ENCODE data around the gene HPS4.
A peak's percentile ranks its signal among the peaks of the same experiment; 100 is the strongest.

DNA sequence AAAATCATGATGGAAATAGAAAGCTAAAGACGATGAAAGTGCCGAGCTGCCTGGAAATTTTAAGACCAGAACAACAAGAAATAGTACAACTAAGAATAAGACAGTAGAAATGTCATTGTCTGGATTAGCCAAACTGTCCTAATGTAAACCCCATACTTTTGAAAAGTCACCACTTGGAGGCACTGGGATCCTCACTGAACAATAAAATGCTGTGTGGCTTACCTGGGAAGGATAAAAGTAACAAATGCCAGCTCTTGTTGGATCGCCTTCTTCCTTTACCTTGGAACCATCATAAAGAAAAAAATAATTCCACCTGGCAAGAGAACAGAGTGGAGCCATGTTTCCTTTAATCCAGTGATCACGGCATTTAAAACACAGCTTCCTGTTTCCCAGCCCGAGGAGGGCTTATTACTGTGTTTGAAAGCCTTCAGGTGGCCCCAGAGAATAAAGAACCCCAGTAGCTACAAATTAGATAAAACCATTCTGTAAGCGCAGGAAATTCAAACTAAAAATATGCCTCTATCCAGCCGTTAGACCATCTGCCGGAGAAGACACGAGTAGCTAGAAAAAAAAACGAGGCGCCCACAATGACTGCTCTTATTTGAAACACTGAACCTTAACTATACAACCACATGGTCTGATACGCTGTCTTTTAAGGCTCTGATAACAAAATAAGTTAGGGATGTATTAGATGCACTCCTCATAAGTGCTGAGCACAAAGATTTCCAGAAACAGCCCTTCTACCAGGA, 4.4 kb downstream of the HPS4 start:
- TF ChIP-seq ZNF274 (IDR thresholded peaks at IDR 0.05; ENCODE audit: insufficient read depth, insufficient read length) (no peak), NBN (IDR thresholded peaks at IDR 0.05) (no peak)
- TF ChIP-seq, protein P1, sequence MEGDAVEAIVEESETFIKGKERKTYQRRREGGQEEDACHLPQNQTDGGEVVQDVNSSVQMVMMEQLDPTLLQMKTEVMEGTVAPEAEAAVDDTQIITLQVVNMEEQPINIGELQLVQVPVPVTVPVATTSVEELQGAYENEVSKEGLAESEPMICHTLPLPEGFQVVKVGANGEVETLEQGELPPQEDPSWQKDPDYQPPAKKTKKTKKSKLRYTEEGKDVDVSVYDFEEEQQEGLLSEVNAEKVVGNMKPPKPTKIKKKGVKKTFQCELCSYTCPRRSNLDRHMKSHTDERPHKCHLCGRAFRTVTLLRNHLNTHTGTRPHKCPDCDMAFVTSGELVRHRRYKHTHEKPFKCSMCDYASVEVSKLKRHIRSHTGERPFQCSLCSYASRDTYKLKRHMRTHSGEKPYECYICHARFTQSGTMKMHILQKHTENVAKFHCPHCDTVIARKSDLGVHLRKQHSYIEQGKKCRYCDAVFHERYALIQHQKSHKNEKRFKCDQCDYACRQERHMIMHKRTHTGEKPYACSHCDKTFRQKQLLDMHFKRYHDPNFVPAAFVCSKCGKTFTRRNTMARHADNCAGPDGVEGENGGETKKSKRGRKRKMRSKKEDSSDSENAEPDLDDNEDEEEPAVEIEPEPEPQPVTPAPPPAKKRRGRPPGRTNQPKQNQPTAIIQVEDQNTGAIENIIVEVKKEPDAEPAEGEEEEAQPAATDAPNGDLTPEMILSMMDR (IDR thresholded peaks at IDR 0.05 in 2 of 3, conservative IDR thresholded peaks at IDR 0.05 in 1 of 3; ENCODE audit: control insufficient read depth in 2 of 3, extremely low read depth in 1 of 3, insufficient read depth in 1 of 3, low read depth in 3 of 3, low read length in 3 of 3), result peak in 1 of 3 experiments; percentile 22; a peak in 2 of 6 replicates

Data from GM12878 (cell line).